PFSK-1 (cell line): ENCODE results near the gene AHDC1.

Experiments used
- FOXP2 ChIP-seq: optimal IDR thresholded peaks from 2 replicates; pipeline ENCODE3; 2011; ENCODE audit warnings: borderline replicate concordance, control low read depth, inconsistent platforms; ENCODE audit not compliant: insufficient read depth; ENCODE audit errors: extremely low read length, extremely low read depth
- POLR2AphosphoS5 ChIP-seq: IDR thresholded peaks from 2 replicates; pipeline ENCODE4 v1.6.1; 2012; ENCODE audit warnings: low read depth, mild to moderate bottlenecking, control low read depth, low read length, moderate library complexity
- REST ChIP-seq, 2 experiments: IDR thresholded peaks; 2 replicates each; pipeline versions ENCODE4 v1.6.1 to v1.8.0; 2011 to 2012; ENCODE audit warnings: low read depth in 2 of 2, low read length in 2 of 2, control low read depth in 1 of 2, inconsistent platforms in 1 of 2, mild to moderate bottlenecking in 1 of 2, moderate library complexity in 1 of 2; ENCODE audit not compliant: insufficient read depth in 1 of 2
- SIN3A ChIP-seq: IDR thresholded peaks from 2 replicates; pipeline ENCODE4 v1.6.1; 2012; ENCODE audit warnings: mild to moderate bottlenecking, low read length, moderate library complexity, borderline replicate concordance; ENCODE audit not compliant: insufficient read depth
- TAF1 ChIP-seq: IDR thresholded peaks from 2 replicates; pipeline ENCODE4 v1.6.1; 2012; ENCODE audit warnings: low read length, control low read depth, borderline replicate concordance; ENCODE audit not compliant: insufficient read depth

The AHDC1 gene

GRCh38 chr1:27535386-27535785 is 68.6 kb downstream of the AHDC1 start:
- TF ChIP-seq TAF1 (no peak), FOXP2 (no peak), REST (IDR thresholded peaks at IDR 0.05; ENCODE audit: insufficient read depth in 1 of 2, low read depth in 2 of 2, low read length in 2 of 2) (no peak), POLR2AphosphoS5 (no peak), SIN3A (no peak)

GRCh38 chr1:27531959-27532685 is 71.8 kb downstream of the AHDC1 start:
- TF ChIP-seq FOXP2 (no peak), TAF1 (no peak), REST (IDR thresholded peaks at IDR 0.05; ENCODE audit: insufficient read depth in 1 of 2, low read depth in 2 of 2, low read length in 2 of 2) (no peak), POLR2AphosphoS5 (no peak), SIN3A (no peak)

GRCh38 chr1:27530192-27530591 is 73.8 kb downstream of the AHDC1 start:
- no peak for TF ChIP-seq FOXP2
- no peak for TF ChIP-seq TAF1
- TF ChIP-seq REST (IDR thresholded peaks at IDR 0.05; ENCODE audit: insufficient read depth in 1 of 2, low read depth in 2 of 2, low read length in 2 of 2), result no peak
- no peak for TF ChIP-seq SIN3A
- no peak for TF ChIP-seq POLR2AphosphoS5

- TF ChIP-seq REST (IDR thresholded peaks at IDR 0.05; ENCODE audit: insufficient read depth in 1 of 2, low read depth in 2 of 2, low read length in 2 of 2), result no peak
- no peak for TF ChIP-seq SIN3A
- no peak for TF ChIP-seq FOXP2
- TF ChIP-seq TAF1, result no peak
Measured at GRCh38 chr1:27529704-27530018, 74.3 kb downstream of the AHDC1 start.
